HG03439 (cell line): ENCODE data around the gene NOS1.
"Not testable (repeated sequence)": the region's sequence is repeated elsewhere in the genome, so short reads cannot be mapped to it uniquely, and the experiment has no call there.

Source experiments
- ATAC-seq: cut with Tn5 transposase; IDR thresholded peaks from one replicate; pipeline ENCODE4 v1.9.1; 2021; ENCODE audit warnings: mild to moderate bottlenecking, moderate library complexity; ENCODE audit not compliant: unreplicated experiment

NOS1 gene

DNA sequence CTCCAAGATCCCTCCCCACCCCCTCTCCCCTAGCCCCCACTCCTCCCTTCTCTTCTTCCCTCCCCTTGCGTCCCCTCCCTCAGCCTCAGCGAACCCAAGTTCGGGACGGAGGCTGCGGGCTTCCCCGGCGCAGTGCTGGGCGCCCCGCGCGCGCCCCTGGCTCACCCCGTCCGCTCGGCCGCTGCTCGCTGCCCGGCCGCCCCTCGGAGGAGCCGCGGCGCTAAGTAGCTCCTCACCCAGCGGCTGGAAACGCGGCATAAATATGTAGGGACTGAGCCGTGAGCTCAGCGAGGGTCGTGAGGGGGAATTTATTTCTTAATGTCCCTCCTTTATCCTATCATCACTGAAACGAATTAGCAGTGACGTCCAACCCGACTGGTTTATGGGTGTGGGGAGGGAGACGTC, at the start of gene NOS1:
TSS of gene NOS1 (minus strand) at position 280 of the 405 bp plus-strand sequence. CDS start 30,557 bp downstream, outside the sequence.
- ATAC-seq: no peak

DNA sequence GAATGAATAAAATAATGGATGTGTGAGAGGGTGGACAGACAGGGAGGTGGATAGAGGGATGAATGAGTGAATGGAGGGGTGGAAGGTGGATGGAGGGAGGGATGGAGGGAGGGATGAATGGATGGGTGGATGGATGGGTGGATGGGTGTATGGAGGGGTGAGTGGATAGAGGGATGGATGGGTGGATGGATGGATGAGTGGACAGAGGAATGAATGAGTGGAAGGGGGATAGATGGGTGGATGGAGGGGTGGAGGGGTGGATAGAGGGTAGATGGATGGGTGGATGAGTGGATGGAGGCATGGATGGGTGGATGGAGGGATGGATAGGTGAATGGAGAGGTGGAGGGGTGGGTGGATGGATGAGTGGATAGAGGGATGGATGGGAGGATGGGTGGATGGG, 47.9 kb upstream of the NOS1 start:
- no peak for ATAC-seq

- no peak for ATAC-seq
These were observed 46.9 kb upstream of the NOS1 start for GRCh38 chr12:117408161-117408791.

DNA sequence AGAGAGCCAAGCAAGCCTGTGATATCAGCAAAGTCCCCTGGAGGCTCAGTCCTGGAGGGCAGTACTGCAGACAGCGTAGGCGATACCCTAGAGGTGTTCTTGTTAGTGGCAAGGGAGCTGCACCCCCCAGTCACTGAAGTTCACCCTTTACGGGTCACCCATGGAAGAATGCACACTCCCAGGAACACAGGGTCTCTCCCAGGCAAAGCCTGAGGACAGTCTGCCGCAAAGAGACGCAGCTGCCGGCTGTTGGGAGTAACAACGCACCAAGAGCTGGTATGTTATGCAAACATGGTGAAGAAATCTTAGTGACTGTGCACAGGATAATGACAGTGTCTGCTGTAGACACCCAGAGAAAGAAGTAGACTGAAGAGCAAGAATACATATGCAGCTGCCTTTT, 43.5 kb upstream of the NOS1 start:
- ATAC-seq: no peak

DNA sequence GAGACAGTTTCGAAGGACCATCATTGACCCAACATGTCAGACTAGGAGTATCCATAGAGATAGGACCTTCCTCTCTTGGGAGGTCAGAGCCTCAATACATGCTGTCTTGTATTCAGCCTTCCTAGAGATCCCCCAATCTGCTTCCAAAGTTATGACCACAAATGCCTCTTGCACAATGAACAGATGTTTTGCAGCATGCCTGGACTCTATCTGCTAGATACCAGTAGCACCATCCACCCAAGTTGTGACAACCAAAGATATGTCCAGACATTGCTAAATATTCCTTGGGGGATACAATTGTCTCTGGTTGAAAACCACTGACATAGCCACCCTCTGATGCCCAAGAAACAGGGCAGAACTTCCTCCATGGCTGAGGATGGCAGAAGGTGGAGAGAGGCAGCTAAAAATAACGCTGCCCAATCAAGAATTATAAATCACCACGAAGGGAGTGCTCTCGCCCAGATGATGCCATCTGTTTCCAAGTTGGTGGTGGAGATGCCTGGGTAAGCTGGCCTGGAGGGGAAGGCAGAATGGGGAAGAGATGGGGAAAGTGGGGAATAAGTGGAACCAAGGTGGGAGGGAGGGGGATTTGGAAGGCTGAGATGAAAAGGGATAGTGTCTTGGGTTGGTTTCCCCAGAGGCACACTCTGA, 42.9 kb upstream of the NOS1 start:
- ATAC-seq: no peak

GRCh38 chr12:117403586-117404139, 42.2 kb upstream of the NOS1 start:
- no peak for ATAC-seq

GRCh38 chr12:117402363-117402762, 40.9 kb upstream of the NOS1 start:
- ATAC-seq: no peak

DNA sequence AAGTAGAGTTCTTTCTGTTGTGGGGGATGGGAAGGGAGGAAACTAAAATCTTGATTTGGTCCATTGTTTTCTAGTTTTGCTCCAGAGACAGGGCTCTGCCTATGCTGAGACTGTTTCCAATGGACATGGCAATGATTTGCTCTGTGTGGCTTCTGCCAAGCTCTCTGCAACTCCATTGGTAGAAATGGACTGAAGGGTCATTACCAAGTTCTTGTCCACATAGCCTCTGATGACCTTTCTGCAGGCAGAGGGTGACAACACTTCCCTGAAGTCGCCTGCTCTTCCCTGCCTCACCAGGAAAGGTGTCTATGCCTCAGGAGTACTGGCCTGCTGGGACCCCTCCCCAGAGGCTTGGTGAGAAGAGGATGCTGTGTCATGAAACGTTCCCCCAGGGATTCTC, 39.5 kb upstream of the NOS1 start:
- ATAC-seq: no peak

DNA sequence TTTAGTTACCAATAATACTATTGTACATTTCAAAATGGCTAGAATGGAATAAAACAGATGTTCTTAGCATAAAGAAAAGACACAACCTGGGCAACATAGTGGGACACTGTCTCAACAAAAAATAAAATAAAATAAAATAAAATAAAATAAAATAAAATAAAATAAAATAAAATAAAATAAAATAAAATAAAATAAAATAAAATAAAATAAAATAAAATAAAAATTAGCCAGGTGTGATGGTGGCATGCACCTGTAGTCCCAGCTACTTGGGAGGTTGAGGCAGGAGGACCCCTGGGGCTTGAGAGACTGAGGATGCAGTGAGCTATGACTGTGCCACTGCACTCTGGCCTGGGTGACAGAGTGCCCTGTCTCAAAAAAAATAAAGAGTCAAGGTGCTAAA, 37.1 kb upstream of the NOS1 start:
- not testable (repeated sequence) for ATAC-seq

- no peak for ATAC-seq
These were observed 34.3 kb upstream of the NOS1 start for GRCh38 chr12:117395766-117396165.

GRCh38 chr12:117394491-117394890, 33.1 kb upstream of the NOS1 start:
- no peak for ATAC-seq

DNA sequence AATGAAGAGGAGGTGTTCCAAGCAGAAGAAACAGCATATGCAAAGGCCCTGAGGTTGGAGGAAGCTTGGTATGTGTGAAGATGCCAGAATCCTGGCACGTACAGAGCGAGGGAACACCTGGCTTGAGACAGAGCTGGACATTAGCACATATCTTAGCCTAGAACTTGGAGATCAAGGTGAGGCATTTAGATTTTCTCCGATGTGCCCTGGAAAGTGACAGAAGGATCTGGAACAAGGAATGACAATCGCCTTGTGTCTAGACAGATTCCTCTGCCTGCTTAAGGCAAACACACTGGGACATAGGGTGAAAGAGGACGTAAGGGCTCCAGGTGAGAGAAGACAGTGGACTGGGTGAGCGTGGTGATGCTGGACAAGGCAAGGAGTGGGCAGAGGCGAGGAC, 32.2 kb upstream of the NOS1 start:
- ATAC-seq: no peak

- ATAC-seq: no peak
These were observed 29.4 kb upstream of the NOS1 start for GRCh38 chr12:117390866-117391265.

DNA sequence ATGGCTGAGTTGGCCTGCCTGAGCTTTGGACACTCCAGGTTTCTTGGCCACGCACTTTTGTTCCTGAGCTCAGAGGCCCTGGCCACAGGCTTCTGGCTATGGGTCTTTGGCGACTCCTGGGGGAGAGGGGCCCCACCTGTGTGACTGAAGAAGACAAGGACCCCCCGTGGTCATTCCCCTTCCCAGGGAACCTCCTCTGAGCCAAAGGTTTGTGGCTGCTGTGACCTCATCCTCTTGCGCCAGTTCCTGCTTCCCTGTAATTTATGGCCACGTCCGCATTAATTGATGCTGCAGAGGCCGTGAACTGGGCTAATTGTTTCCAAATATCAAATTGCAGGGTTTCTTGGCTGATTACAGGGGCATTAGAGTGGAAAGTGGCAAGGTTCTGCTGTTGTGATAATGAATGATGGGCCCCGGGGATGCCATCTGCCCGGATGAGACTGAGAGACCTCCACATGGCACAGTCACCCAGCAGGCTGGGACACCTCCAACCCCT, 27.6 kb upstream of the NOS1 start:
- ATAC-seq: no peak

GRCh38 chr12:117387832-117388231, 26.4 kb upstream of the NOS1 start:
- ATAC-seq: no peak

- no peak for ATAC-seq
These were observed 23.3 kb upstream of the NOS1 start for GRCh38 chr12:117384735-117385134.

- ATAC-seq: no peak
These were observed 18.7 kb upstream of the NOS1 start for GRCh38 chr12:117380083-117380482.

- no peak for ATAC-seq
These were observed 16.3 kb upstream of the NOS1 start for GRCh38 chr12:117377758-117378157.

GRCh38 chr12:117370588-117370987, 9.2 kb upstream of the NOS1 start:
- no peak for ATAC-seq

- not testable (repeated sequence) for ATAC-seq
These were observed 8.6 kb upstream of the NOS1 start for GRCh38 chr12:117370000-117370399.

DNA sequence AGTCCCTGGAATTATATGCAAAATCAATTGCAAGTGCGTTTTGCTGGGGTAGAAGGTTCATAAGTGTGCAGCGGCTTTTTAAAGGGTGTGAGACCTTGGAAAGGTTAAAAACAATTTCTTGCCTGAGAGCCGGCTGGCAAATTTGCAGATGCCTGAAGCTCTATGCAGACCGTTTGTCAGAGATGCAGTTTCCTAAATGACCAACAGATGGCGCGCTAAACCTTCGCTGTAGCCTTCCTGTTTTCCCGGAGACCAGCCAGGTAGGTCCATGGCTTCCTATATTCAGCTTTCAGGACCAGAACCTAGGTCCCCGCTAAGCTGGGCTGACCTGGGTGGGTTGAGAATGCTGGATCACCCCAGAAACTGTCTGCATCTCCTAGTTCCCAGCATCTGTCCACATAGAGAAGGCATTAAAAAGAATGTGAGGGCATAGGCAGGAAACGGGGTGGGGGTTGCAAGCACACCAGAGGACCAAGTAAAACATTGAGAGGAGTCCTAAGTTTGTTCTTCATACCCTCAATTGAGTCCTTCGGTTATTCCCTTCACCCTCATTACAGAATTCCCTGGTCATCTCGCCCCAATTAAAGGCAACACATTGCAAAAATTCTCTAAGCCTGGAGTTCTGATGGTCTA, 5.7 kb upstream of the NOS1 start:
- ATAC-seq: no peak
